Gastrocnemius medialis (tissue), 4 donors: ENCODE results near the gene CORO2B. TPM values are rescaled to one million over a fixed set of nuclear protein-coding genes. Genes with fewer than 3 reads are reported as not detected.

ENCODE experiments used
- ATAC-seq, 2 donors: fragments of 150-250 bp; one replicate each; pipeline ENCODE4 v1.9.1; 2016
- DNase-seq, 2 donors: peaks; one replicate each; pipeline ENCODE4 v3.0.0-alpha.2; 2019
- H3K27ac ChIP-seq, 4 donors: fragments of 200-600 bp; sonication (generic); 1 replicate in 1 of 4; 2 replicates in 3 of 4; pipeline ENCODE4 v1.5.1; 2016 to 2018; ENCODE audit warnings: mild to moderate bottlenecking in 2 of 4, moderate library complexity in 1 of 4
- H3K27me3 ChIP-seq, 3 donors: fragments of 200-600 bp; sonication (generic) in 2 of 3; 1 replicate in 1 of 3; 2 replicates in 2 of 3; pipeline versions ENCODE4 v1.5.1 to v1.6.0; 2016 to 2019; ENCODE audit warnings: mild to moderate bottlenecking in 1 of 3, moderate library complexity in 1 of 3
- H3K36me3 ChIP-seq, 2 donors: fragments of 200-600 bp; sonication (generic) in 1 of 2; one replicate each; pipeline ENCODE4 v1.5.1; 2017 to 2018
- H3K4me1 ChIP-seq, 2 donors: fragments of 200-600 bp; sonication (generic) in 1 of 2; one replicate each; pipeline ENCODE4 v1.5.1; 2016 to 2017; ENCODE audit warnings: mild to moderate bottlenecking in 2 of 2
- H3K4me3 ChIP-seq, 4 donors: fragments of 200-600 bp; sonication (generic) in 3 of 4; 1 replicate in 1 of 4; 2 replicates in 3 of 4; pipeline ENCODE4 v1.5.1; 2016 to 2019; ENCODE audit warnings: mild to moderate bottlenecking in 2 of 4
- H3K9me3 ChIP-seq, 3 donors: fragments of 200-600 bp; sonication (generic) in 2 of 3; 1 replicate in 1 of 3; 2 replicates in 2 of 3; pipeline ENCODE4 v1.5.1; 2016 to 2019
- CTCF ChIP-seq, 5 experiments: fragments of 450-650 bp in 3 of 5; fragments of 200-600 bp in 2 of 5; sonication (generic) in 2 of 5; IDR thresholded peaks in 4 of 5; conservative IDR thresholded peaks in 1 of 5; 1 replicate in 4 of 5; 2 replicates in 1 of 5; pipeline ENCODE4 v1.5.1; 2016 to 2019; ENCODE audit warnings: antibody characterized with exemption in 5 of 5, mild to moderate bottlenecking in 3 of 5, moderate library complexity in 3 of 5
- POLR2A ChIP-seq, 2 donors: fragments of 450-650 bp; IDR thresholded peaks; one replicate each; pipeline ENCODE4 v1.6.1; 2017; ENCODE audit warnings: antibody characterized with exemption in 2 of 2, mild to moderate bottlenecking in 2 of 2, moderate library complexity in 2 of 2
- in situ Hi-C, 4 donors: fragments of 200-750 bp; cut with MboI; loops; one replicate each; pipeline versions ENCODE4 v1.15.0 to v1.8.0; 2017; ENCODE audit warnings: low sequenced_read_pairs in 4 of 4
- intact Hi-C: fragments of 100-400 bp; cut with DNase I; formaldehyde crosslinking; loops from one replicate; pipeline ENCODE4 v1.15.1; 2023; ENCODE audit warnings: low total_unique reads
- total RNA-seq, 4 donors: library from RNA; depleted of rRNA; stranded (reverse); fragments of >200 nt; gene quantifications; one replicate each; pipeline versions ENCODE4 v1.1.0 to v1.2.3, GENCODE V29; 2016

Gene CORO2B
- total RNA-seq, 4 donors from 2014 or later = 1.5 to 2.2 (median 1.8) TPM

- DNase-seq (no peak), ATAC-seq (no peak)
- in situ Hi-C loops = loop anchor here in 2 of 4 donors (5.0 to 10.0 kb wide), 3 partner anchors 116 to 318 kb away; no protein-coding TSS in a partner anchor
Observed at GRCh38 chr15:68556139-68556990, 22.4 kb upstream of the CORO2B start.

GRCh38 chr15:68557469-68558317 lies 21.1 kb upstream of the CORO2B start:
- H3K36me3 ChIP-seq = no peaks in the 10 kb centered on the region
- DNase-seq = no peak
- TF ChIP-seq CTCF (IDR thresholded peaks at IDR 0.05 in 4 of 5, conservative IDR thresholded peaks at IDR 0.05 in 1 of 5) (no peak), POLR2A (IDR thresholded peaks at IDR 0.05) (no peak)
- H3K27me3 ChIP-seq = peaks cover 0 to 4% (median 3%) of the 10 kb centered on the region in 3 donors
- no peak for ATAC-seq
- intact Hi-C loops (loop anchor here (2.0 kb wide), 1 partner anchor 319 kb away; no protein-coding TSS in a partner anchor), in situ Hi-C loops (loop anchor here in 2 of 4 donors (5.0 to 10.0 kb wide), 3 partner anchors 115 to 317 kb away; no protein-coding TSS in a partner anchor)
- H3K4me1 ChIP-seq = peaks cover 0 to 4% of the 10 kb centered on the region in 2 donors
- no peaks in the 10 kb centered on the region for H3K9me3 ChIP-seq
- no peak overlapping the region for H3K27ac ChIP-seq
- no peak overlapping the region for H3K4me3 ChIP-seq

More at GRCh38 chr15:68556139-68556990, 22.4 kb upstream of the CORO2B start:
- H3K4me1 ChIP-seq = peaks cover 0 to 4% of the 10 kb centered on the region in 2 donors
- peaks cover 0 to 4% (median 3%) of the 10 kb centered on the region in 3 donors for H3K27me3 ChIP-seq
- no peaks in the 10 kb centered on the region for H3K36me3 ChIP-seq
- no peak overlapping the region for H3K27ac ChIP-seq
- intact Hi-C loops = no loop called here
- no peaks in the 10 kb centered on the region for H3K9me3 ChIP-seq
- no peak overlapping the region for H3K4me3 ChIP-seq
- TF ChIP-seq POLR2A (IDR thresholded peaks at IDR 0.05) = no peak
- no peak for TF ChIP-seq CTCF (IDR thresholded peaks at IDR 0.05 in 4 of 5, conservative IDR thresholded peaks at IDR 0.05 in 1 of 5)

DNA sequence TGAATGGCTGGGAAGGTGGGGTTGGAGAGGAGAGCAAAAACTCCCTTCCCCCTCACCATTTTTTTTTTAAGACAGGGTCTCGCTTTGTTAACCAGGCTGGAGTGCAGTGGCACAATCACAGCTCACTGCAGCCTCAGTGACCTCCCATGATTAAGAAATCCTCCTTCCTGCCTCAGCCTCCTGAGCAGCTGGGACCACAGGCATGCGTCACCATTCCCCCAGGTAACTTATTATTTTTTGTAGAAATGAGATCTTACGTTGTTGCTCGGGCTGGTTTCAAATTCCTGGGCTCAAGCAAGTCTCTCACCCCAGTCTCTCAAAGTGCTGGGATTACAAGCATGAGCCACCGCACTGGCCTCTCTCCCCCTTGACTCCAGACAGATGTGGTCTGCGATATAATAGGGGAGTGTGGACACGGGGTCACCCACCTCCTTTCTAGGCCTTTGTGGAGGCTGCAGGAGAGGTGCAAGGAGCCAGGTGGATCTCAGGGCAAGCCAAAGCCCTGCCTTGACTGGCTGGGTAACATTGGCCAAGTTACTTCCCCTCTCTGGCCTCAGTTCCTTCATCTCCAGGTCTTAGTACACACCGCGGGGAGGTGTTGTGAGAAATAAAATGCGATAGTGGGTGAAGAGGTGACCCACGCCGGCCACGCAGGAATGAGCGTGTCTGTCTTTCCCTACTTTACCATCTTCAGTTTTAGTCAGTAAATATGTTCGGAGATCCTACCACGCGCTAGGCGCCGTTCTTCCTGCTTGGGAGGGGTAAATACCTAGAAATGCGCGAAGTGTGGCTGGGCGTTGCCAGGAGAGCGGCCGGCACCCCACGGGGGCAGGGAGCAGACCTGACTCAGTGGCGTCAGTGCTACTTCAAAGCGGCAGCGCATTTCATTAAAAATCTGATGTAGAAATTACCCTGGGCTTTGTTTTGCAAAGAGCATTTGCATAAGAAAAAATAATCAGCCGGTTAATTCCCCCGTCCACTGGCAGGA lies 20.2 kb upstream of the CORO2B start:
- no peak for ATAC-seq
- Histone ChIP-seq H3K4me1 (peaks cover 0 to 4% of the 10 kb centered on the region in 2 donors), H3K27ac (no peak overlapping the region), H3K9me3 (no peaks in the 10 kb centered on the region), H3K4me3 (peak overlapping the region; percentile 36 to 51 (median 44)), H3K36me3 (no peaks in the 10 kb centered on the region), H3K27me3 (peaks cover 0 to 4% (median 3%) of the 10 kb centered on the region in 3 donors)
- intact Hi-C loops = loop anchor here (2.0 kb wide), 1 partner anchor 318 kb away; no protein-coding TSS in a partner anchor
- in situ Hi-C loops = loop anchor here in 2 of 4 donors (5.0 to 10.0 kb wide), 3 partner anchors 114 to 316 kb away; no protein-coding TSS in a partner anchor
- TF ChIP-seq POLR2A (IDR thresholded peaks at IDR 0.05) (no peak), CTCF (IDR thresholded peaks at IDR 0.05 in 4 of 5, conservative IDR thresholded peaks at IDR 0.05 in 1 of 5) (no peak)
- no peak for DNase-seq
